LNCaP clone FGC (cell line): ENCODE measurements around the gene LUC7L.
"Not testable (repeated sequence)": the region's sequence is repeated elsewhere in the genome, so short reads cannot be mapped to it uniquely, and the experiment has no call there.

Experiments used
- DNase-seq: peaks from one replicate; pipeline ENCODE4 v3.0.0-alpha.2; 2011; ENCODE audit warnings: low read depth
- H3K4me3 ChIP-seq: 2 replicates; pipeline ENCODE4 v1.5.1; 2011; ENCODE audit warnings: mild to moderate bottlenecking, low read depth, low read length, control low read depth
- TF ChIP-seq, protein P1 (sequence below): IDR thresholded peaks from 2 replicates; pipeline ENCODE4 v1.5.1; 2012; ENCODE audit warnings: mild to moderate bottlenecking; ENCODE audit not compliant: control insufficient read depth, insufficient read depth; ENCODE audit errors: extremely low read depth

LUC7L gene

DNA sequence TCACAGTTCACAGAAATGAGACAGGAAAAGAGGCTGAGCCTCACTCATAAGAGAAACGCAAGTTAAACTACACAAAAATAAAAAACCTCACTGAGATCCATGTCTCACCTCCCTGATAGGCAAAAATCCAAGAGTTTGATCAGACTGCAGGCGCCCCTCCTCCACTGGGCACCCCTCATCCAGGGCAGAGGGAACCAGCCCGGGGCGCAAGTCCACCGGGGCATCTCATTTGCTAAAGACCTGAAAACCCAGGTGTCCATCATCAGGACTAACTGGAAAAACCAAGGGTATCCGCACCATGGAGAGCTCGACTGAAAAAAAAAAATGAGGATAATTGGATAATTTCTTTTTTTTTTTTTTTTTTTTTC is 74.2 kb downstream of the LUC7L start:
- TF ChIP-seq, protein P1, sequence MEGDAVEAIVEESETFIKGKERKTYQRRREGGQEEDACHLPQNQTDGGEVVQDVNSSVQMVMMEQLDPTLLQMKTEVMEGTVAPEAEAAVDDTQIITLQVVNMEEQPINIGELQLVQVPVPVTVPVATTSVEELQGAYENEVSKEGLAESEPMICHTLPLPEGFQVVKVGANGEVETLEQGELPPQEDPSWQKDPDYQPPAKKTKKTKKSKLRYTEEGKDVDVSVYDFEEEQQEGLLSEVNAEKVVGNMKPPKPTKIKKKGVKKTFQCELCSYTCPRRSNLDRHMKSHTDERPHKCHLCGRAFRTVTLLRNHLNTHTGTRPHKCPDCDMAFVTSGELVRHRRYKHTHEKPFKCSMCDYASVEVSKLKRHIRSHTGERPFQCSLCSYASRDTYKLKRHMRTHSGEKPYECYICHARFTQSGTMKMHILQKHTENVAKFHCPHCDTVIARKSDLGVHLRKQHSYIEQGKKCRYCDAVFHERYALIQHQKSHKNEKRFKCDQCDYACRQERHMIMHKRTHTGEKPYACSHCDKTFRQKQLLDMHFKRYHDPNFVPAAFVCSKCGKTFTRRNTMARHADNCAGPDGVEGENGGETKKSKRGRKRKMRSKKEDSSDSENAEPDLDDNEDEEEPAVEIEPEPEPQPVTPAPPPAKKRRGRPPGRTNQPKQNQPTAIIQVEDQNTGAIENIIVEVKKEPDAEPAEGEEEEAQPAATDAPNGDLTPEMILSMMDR = no peak
- H3K4me3 ChIP-seq = peak overlapping the region; percentile 52

DNA sequence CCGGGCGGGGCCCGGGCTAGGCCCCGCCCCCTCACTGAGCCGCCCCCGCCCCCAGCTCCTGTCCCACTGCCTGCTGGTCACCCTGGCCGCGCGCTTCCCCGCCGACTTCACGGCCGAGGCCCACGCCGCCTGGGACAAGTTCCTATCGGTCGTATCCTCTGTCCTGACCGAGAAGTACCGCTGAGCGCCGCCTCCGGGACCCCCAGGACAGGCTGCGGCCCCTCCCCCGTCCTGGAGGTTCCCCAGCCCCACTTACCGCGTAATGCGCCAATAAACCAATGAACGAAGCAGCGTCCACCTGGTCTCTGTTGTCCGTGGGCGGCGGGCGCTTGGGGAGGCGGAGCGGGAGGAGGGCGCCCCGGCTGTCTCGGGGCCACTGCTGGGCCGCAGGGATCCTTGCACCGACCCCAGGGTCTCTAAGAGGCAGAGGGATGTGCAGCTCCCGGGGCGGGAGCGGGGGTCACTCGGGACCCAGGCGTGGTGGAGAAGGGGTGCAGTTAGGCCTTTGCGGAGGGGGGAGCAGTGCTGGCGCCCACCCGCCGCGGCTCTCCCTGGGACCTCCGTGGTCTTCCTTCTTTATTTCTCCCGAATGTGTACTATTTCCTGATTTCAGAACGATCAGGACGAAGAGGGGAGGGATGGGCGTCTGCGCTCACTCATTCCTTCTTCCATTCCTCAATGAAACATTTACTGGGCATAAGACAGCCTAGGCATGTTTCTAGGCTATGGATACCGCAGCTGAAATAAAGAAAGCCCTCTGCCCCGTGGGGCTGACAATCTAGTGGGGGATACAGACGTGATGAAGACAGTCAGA is 74.8 kb downstream of the LUC7L start:
- H3K4me3 ChIP-seq = peak overlapping the region; percentile 52
- TF ChIP-seq, protein P1 = no peak
- no peak for DNase-seq

More for the DNA sequence above, 74.2 kb downstream of the LUC7L start:
- DNase-seq = no peak

DNA sequence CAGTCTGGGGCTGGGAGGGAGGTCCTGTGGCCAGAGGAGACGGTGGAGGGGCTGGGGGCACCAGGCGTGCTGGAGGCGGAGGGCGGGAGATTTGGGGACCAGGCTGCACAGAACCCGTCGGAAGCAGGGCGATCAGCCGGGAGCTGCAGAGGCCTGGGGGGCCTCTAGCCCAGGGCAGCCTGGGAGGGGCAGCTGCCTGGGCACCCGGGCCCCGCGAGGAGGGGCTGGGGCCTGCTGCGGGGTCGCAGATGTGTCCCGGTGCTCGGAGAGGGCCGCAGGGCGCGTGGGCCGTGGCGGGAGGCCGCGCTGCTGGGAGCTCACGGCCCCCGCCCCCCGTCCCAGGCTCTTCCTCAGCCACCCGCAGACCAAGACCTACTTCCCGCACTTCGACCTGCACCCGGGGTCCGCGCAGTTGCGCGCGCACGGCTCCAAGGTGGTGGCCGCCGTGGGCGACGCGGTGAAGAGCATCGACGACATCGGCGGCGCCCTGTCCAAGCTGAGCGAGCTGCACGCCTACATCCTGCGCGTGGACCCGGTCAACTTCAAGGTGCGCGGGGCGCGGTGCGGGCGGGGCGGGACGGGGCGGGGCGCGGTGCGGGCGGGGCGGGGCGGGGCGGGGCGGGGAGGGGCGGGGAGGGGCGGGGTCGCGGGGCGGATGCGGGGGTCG is 75.6 kb downstream of the LUC7L start:
- DNase-seq, H3K4me3 ChIP-seq: not testable (repeated sequence)

DNA sequence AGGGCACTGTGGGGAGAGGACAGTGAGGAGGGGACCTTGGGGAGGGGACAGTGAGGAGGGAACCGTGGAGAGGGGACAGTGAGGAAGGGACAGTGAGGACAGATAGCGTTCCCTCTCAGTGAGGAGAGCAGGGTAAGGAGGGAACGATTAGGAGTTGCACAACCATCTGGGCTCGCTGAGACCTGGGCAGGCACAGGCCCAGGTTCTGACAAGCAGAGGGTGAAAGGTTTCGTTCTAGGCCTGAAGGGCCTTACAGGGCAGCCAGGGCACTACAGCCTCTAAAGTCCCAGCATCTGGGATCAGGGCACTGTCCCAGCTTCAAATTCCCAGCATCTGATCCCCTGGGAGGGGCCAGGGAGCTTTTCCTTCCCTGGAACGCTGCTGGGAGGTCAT is 76.1 kb downstream of the LUC7L start:
- not testable (repeated sequence) for DNase-seq, H3K4me3 ChIP-seq

DNA sequence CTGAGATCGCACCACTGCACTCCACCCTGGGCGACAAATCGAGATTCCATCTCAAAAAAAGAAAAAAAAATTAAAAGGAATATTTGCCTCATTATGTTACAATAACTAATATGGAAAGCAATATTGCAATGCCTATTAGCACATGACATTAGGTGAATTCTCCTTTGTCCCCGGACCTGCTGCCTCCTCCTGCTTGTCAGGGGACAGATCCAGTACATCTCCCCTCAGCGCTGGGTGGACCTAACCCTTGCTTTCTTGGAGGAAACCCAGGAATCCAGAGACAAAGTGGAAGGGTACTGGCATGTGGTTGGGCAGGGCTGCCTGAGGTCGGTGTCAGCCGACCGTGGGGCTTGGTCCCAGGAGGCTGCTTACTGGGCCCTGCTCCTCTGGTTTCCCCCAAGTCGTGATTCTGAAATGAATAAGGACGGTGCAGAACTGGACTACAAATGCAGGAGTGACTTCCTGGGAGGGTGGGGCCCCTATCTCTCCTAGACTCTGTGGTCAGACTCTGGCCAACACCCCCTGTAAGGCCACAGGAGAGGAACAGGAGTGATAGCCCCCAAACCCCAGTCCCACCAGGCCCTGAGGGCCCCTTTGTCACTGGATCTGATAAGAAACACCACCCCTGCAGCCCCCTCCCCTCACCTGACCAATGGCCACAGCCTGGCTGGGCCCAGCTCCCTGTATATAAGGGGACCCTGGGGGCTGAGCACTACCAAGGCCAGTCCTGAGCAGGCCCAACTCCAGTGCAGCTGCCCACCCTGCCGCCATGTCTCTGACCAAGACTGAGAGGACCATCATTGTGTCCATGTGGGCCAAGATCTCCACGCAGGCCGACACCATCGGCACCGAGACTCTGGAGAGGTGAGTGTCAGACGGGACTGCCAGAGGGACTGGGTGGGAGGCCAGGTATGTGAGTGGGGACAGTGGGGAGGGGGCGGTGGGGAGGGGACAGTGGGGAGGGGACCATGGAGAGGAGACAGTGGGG is 76.8 kb downstream of the LUC7L start, which contains the start of gene HBZ:
Gene HBZ, plus strand, starts transcription at position 504 of the 988 bp plus-strand sequence. Its CDS starts 266 bp downstream, at position 770.
- TF ChIP-seq, protein P1 = no peak
- no peak for DNase-seq
- H3K4me3 ChIP-seq = no peak within 1 kb of the TSS

DNA sequence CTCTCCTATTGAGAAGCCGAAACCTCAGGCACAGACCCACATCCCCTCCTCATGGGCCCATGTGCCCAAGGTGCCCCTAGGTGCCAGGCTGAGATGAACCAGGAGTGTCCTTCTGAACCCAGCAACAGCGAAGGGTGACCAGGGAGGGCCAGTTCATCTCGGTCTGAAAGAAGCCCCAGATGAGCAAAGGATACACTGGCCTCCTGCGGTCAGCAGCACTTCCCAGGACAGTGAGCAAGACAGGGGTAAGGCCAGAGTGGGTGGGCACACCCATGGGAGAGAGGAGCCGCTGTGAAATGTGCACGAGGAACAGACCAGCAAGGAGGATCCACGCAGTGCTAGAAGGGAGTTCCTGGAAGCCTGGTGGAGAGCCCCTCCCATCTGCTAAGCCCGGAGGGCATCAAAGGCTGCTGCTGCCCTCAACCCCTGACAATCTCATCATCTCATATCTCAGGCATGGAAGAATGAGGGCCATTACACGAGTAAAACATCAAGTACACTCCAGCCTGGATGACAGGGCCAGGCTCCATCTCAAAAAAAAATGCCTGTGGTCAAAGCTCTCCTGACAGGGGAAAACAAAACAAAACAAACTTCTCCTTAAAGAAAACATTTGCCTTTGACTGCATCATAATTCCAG is 80.1 kb downstream of the LUC7L start:
- no peak overlapping the region for H3K4me3 ChIP-seq
- DNase-seq = no peak
- TF ChIP-seq, protein P1 = no peak

DNA sequence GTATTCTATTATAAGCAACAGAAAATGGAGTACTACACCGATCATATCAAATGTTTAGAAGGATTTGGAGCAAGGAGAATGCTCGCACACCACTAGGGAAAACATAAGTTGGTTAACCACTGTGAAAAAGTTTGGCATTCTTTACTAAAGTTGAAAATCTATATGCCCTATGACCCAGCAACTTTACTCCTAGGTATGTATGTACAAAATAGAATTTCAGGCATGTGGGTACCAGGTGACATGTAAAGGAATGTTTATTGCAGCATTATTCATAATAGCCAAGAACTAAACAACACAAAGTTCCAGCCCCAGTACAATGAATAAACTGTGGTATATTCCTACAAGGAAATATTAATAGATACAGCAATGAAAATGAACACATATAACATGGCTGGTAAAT is 82.6 kb downstream of the LUC7L start:
- no peak for DNase-seq
- TF ChIP-seq, protein P1 = no peak
- no peak overlapping the region for H3K4me3 ChIP-seq
